Osteoblast (primary cell): ENCODE data around the gene POT1. TPM values are rescaled to one million over a fixed set of nuclear protein-coding genes. Genes with fewer than 3 reads are reported as not detected.

ENCODE experiments used
- DNase-seq: peaks from one replicate; pipeline ENCODE4 v3.0.0; 2011; ENCODE audit warnings: low spot score, mixed read lengths; ENCODE audit not compliant: insufficient read length; ENCODE audit errors: missing footprints
- H2AFZ ChIP-seq: 2 replicates; pipeline ENCODE4 v1.6.0; 2011; ENCODE audit warnings: mild to moderate bottlenecking, low read length
- H3K27ac ChIP-seq: 2 replicates; pipeline ENCODE4 v1.5.1; 2011; ENCODE audit warnings: mild to moderate bottlenecking, low read depth, low read length, moderate library complexity
- H3K27me3 ChIP-seq: 2 replicates; pipeline ENCODE4 v1.6.0; 2012; ENCODE audit warnings: mild to moderate bottlenecking, control low read depth, inconsistent platforms, low read length, moderate library complexity; ENCODE audit not compliant: insufficient read depth
- H3K36me3 ChIP-seq: 2 replicates; pipeline ENCODE4 v1.5.1; 2011; ENCODE audit warnings: mild to moderate bottlenecking, low read length, control low read depth, moderate library complexity; ENCODE audit not compliant: insufficient read depth
- H3K4me1 ChIP-seq: 2 replicates; pipeline ENCODE4 v1.5.1; 2011; ENCODE audit warnings: mild to moderate bottlenecking, low read length, control low read depth, moderate library complexity; ENCODE audit not compliant: insufficient read depth
- H3K4me2 ChIP-seq: 2 replicates; pipeline ENCODE4 v1.6.0; 2011; ENCODE audit warnings: mild to moderate bottlenecking, low read length; ENCODE audit not compliant: insufficient read depth
- H3K4me3 ChIP-seq: fragments of 200-600 bp; sonication (generic); 3 replicates; pipeline ENCODE4 v1.5.1; 2012; ENCODE audit warnings: mild to moderate bottlenecking, low read length, inconsistent platforms; ENCODE audit not compliant: insufficient read depth
- H3K79me2 ChIP-seq: 2 replicates; pipeline ENCODE4 v1.6.0; 2012; ENCODE audit warnings: mild to moderate bottlenecking, low read length, control low read depth, inconsistent platforms; ENCODE audit not compliant: insufficient read depth
- H3K9me3 ChIP-seq: 2 replicates; pipeline ENCODE4 v1.5.1; 2011; ENCODE audit warnings: low read depth, low read length, control low read depth
- H4K20me1 ChIP-seq: 2 replicates; pipeline ENCODE4 v1.6.0; 2012; ENCODE audit warnings: mild to moderate bottlenecking, low read length, control low read depth; ENCODE audit not compliant: insufficient read depth
- CTCF ChIP-seq: IDR thresholded peaks from 2 replicates; pipeline ENCODE4 v1.5.1; 2011; ENCODE audit warnings: mild to moderate bottlenecking, low read depth, low read length, moderate library complexity; ENCODE audit errors: extremely low read depth
- total RNA-seq: library from RNA; depleted of rRNA; stranded (reverse); fragments of >200 nt; gene quantifications from 2 replicates; pipeline ENCODE4 v1.2.3, GENCODE V29; 2012

The POT1 gene
- total RNA-seq, 1 donor, result 23.5 TPM

GRCh38 chr7:124914298-124914697 is 15.3 kb downstream of the POT1 start:
- Histone ChIP-seq H3K27ac (no peak overlapping the region), H3K4me1 (no peaks in the 10 kb centered on the region), H2AFZ (no peak overlapping the region), H3K79me2 (peaks cover 30% of the 10 kb centered on the region), H3K4me2 (no peak overlapping the region), H3K9me3 (no peaks in the 10 kb centered on the region), H3K36me3 (peaks cover 2% of the 10 kb centered on the region), H4K20me1 (peaks cover 7% of the 10 kb centered on the region), H3K4me3 (no peak overlapping the region), H3K27me3 (no peaks in the 10 kb centered on the region)
- TF ChIP-seq CTCF, result no peak
- no peak for DNase-seq

DNA sequence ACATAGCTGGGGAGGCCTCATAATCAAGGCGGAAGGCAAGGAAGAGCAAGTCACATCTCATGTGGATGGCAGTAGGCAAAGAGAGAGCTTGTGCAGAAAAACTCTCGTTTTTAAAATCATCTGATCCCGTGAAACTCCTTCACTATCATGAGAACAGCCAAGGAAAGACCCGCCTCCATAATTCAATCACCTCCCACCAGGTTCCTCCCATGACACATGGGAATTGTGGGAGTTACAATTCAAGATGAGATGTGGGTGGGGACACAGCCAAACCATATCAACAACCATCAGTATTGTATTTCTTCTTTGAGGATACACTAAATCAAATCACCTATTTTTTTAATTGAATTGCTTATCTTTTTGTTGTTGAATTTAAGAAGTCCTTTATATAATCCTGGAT is 16.7 kb downstream of the POT1 start:
- Histone ChIP-seq H3K4me3 (no peak overlapping the region), H3K27ac (no peak overlapping the region), H3K36me3 (peaks cover 2% of the 10 kb centered on the region), H3K79me2 (peaks cover 16% of the 10 kb centered on the region), H2AFZ (no peak overlapping the region), H4K20me1 (peaks cover 7% of the 10 kb centered on the region), H3K27me3 (no peaks in the 10 kb centered on the region), H3K4me2 (no peak overlapping the region), H3K4me1 (no peaks in the 10 kb centered on the region), H3K9me3 (no peaks in the 10 kb centered on the region)
- no peak for DNase-seq
- TF ChIP-seq CTCF, result no peak

DNA sequence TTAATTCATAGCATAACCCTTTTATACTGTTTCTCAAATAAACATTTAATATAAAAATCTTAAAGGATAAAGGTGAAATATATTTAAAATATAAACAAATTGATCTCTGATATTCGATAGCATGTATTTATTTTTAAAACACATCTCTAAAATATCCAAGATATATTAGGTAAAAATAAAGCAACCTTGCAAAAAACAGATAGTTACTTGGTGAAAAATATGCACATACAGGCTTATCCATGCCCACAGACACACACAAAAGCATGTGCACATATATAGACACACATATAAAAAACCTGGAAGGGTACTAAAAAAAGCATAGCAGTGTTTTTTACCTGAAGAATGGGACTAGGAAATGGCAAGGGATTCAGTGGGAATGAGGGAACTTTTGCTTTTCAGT is 19.8 kb downstream of the POT1 start:
- H3K27me3 ChIP-seq, result no peaks in the 10 kb centered on the region

DNA sequence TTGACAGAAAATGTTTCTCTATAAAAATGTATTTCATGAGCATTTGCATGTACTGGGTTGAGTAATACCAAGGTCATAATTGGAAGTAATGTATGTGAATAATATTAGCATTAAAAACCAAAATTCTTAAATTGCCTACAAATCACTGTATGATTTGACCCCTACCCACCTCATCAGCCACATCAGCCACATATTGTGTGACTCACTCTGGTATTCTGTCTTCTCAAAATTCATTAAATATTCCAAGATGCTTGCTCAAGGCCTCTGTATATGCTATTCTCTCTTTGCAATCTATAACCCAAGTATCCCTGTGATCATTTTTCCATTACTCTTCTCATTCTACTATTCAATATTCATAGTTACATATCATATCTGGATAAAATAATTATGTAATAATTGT is 21.4 kb downstream of the POT1 start:
- DNase-seq, result no peak
- Histone ChIP-seq H3K4me2 (no peak overlapping the region), H3K9me3 (no peaks in the 10 kb centered on the region)

More for the DNA sequence above, 19.8 kb downstream of the POT1 start:
- Histone ChIP-seq H3K4me3 (no peak overlapping the region), H3K9me3 (no peaks in the 10 kb centered on the region), H4K20me1 (no peaks in the 10 kb centered on the region), H3K4me1 (no peaks in the 10 kb centered on the region), H3K79me2 (no peaks in the 10 kb centered on the region), H2AFZ (no peak overlapping the region), H3K36me3 (peaks cover 2% of the 10 kb centered on the region), H3K27ac (no peak overlapping the region), H3K4me2 (no peak overlapping the region)
- no peak for TF ChIP-seq CTCF
- DNase-seq, result no peak

More for the DNA sequence above, 21.4 kb downstream of the POT1 start:
- H3K79me2 ChIP-seq, result no peaks in the 10 kb centered on the region
- no peaks in the 10 kb centered on the region for H3K36me3 ChIP-seq
- H4K20me1 ChIP-seq, result no peaks in the 10 kb centered on the region
- H3K27ac ChIP-seq, result no peak overlapping the region
- H3K4me1 ChIP-seq, result no peaks in the 10 kb centered on the region
- H2AFZ ChIP-seq, result no peak overlapping the region
- no peaks in the 10 kb centered on the region for H3K27me3 ChIP-seq
- no peak overlapping the region for H3K4me3 ChIP-seq
- no peak for TF ChIP-seq CTCF
